GM12892 (cell line): ENCODE data around the gene GBA2.

Experiments used
- DNase-seq: peaks from one replicate; pipeline ENCODE4 v3.0.0; 2011; ENCODE audit not compliant: insufficient read length
- FAIRE-seq: peaks from 2 replicates; lab custom pipeline; 2011; peaks lifted over from hg19 to GRCh38; lab: Jason Lieb, UNC
- POLR2A ChIP-seq: IDR thresholded peaks from 2 replicates; pipeline ENCODE4 v1.6.1; 2011; ENCODE audit warnings: low read depth, low read length, control low read depth
- POLR2AphosphoS5 ChIP-seq: IDR thresholded peaks from 2 replicates; pipeline ENCODE4 v1.6.1; 2011; ENCODE audit warnings: low read depth, low read length, control low read depth
- TAF1 ChIP-seq: IDR thresholded peaks from 2 replicates; pipeline ENCODE4 v1.6.1; 2011; ENCODE audit warnings: low read depth, mild to moderate bottlenecking, control low read depth, low read length, borderline replicate concordance

Gene GBA2

GRCh38 chr9:35749515-35750255 lies 657 bp upstream of the GBA2 start:
- no peak for DNase-seq
- FAIRE-seq: peak; percentile 67
- TF ChIP-seq TAF1: no peak
- TF ChIP-seq POLR2A: no peak
- no peak for TF ChIP-seq POLR2AphosphoS5

DNA sequence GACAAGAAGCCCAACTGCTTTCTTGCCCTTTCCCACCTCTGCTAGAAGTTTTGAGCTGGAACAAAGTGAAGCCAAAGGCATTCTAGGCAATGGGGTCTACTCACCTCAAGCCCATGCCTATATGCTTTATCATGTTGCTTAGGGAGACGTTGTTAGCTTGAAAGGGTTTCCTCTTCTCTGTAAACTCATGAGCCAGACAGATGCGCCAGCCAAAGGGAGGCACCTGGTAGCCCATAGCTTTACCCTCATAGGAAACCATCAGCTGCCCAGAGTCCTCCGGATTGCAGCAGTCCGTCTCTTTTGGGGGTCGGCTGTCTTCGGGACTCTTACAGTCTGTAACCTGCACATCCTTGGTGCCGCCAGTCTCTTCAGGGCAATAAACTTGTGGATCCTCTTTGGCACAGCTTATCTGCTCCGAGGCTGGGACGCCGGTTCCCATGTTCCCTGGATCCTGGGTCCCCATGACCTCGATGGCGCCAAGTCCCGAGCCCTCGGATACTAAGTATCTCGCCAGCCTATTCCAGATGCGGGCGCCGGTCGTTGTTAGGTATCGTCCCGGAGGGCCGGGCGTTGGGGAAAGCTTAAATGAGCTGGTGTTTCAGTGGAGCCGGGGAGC lies 678 bp downstream of the GBA2 start:
- no peak for TF ChIP-seq POLR2AphosphoS5
- DNase-seq (no peak), FAIRE-seq (peak; percentile 38)

- FAIRE-seq (no peak), DNase-seq (no peak)
- TF ChIP-seq POLR2A: no peak
- no peak for TF ChIP-seq POLR2AphosphoS5
- no peak for TF ChIP-seq TAF1
Measured at GRCh38 chr9:35746583-35746982, 2.4 kb downstream of the GBA2 start.

GRCh38 chr9:35745569-35745968 lies 3.5 kb downstream of the GBA2 start:
- FAIRE-seq (no peak), DNase-seq (no peak)

GRCh38 chr9:35743880-35744518 lies 5.0 kb downstream of the GBA2 start:
- no peak for TF ChIP-seq POLR2AphosphoS5
- no peak for TF ChIP-seq TAF1
- no peak for TF ChIP-seq POLR2A
- FAIRE-seq: no peak
- DNase-seq: no peak

More at GRCh38 chr9:35745569-35745968, 3.5 kb downstream of the GBA2 start:
- TF ChIP-seq POLR2A: no peak
- no peak for TF ChIP-seq POLR2AphosphoS5
- TF ChIP-seq TAF1: no peak

- TF ChIP-seq TAF1: no peak
- no peak for TF ChIP-seq POLR2A
- DNase-seq: no peak
- no peak for FAIRE-seq
Measured at GRCh38 chr9:35743452-35743851, 5.6 kb downstream of the GBA2 start.

- no peak for TF ChIP-seq POLR2AphosphoS5
- TF ChIP-seq POLR2A: no peak
- no peak for TF ChIP-seq TAF1
- DNase-seq (no peak), FAIRE-seq (no peak)
Measured at GRCh38 chr9:35741740-35742139, 7.3 kb downstream of the GBA2 start.

DNA sequence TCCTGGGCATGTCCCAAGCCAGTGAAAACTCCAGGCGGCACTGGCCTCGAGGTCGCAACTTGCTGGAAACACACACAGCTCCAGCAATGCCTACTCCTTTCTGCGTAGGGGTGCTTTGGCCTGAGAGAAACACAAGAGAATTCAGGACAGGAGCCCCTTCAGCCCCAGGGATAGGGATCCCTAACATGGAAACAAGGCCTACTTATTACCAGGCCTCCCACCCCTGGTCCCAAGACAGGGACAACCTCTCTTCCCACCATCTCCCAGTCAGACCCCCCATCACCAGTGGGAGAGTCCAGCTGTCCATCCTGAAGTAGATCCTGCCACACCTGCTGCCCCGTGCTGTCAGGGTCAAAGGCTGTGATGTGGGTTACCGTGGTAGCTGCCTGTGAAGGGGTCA lies 8.8 kb downstream of the GBA2 start:
- FAIRE-seq (no peak), DNase-seq (no peak)
- TF ChIP-seq TAF1: no peak
- no peak for TF ChIP-seq POLR2A
- TF ChIP-seq POLR2AphosphoS5: no peak

DNA sequence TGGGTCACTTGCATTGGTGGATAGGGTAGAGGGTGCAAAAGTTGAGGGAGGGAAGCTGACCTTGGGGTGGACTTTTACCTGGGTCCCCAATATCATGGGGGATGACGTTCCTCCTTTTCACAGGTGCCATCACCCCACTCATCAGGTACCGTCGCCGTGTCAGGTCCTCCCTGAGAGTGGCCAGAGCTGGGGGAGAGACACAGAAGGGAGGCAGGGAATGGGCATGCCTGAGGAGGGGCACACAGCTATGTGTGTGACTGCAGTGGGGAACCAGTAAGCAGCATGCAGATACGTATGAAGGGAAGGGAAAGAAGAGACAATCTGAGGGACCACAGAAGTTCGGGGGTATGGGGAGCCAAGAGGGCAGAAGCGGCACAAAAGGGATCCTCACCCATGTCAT lies 10.1 kb downstream of the GBA2 start:
- FAIRE-seq: no peak
- TF ChIP-seq POLR2A: no peak
- TF ChIP-seq POLR2AphosphoS5: no peak
- no peak for TF ChIP-seq TAF1
- DNase-seq: no peak

GRCh38 chr9:35738186-35738585 lies 10.8 kb downstream of the GBA2 start:
- no peak for DNase-seq
- TF ChIP-seq POLR2A (no peak), TAF1 (no peak), POLR2AphosphoS5 (no peak)
- no peak for FAIRE-seq

DNA sequence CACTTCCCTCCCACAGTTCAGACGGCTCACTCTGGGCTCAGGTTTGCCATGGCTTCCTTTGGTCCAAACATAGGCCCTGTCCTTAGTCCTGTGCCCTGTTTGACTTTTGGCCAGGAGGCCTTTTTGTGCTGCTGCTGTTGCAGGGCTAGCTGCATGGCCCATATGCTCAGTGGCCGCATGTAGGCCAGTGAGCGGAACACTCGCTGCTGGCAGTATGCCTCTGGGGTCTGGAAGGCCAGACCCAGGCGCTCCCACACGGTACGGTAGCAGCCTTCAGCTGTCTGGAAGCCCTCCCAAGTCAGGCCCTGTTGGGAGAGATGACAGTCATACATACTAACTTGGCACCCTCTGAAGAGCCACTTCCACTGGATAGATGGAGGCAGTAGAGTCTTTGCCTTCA lies 11.9 kb downstream of the GBA2 start:
- DNase-seq: no peak
- TF ChIP-seq POLR2A (no peak), TAF1 (no peak), POLR2AphosphoS5 (no peak)
- no peak for FAIRE-seq
